ENCODE measurements around the gene AHSA1.

AHSA1 gene

DNA sequence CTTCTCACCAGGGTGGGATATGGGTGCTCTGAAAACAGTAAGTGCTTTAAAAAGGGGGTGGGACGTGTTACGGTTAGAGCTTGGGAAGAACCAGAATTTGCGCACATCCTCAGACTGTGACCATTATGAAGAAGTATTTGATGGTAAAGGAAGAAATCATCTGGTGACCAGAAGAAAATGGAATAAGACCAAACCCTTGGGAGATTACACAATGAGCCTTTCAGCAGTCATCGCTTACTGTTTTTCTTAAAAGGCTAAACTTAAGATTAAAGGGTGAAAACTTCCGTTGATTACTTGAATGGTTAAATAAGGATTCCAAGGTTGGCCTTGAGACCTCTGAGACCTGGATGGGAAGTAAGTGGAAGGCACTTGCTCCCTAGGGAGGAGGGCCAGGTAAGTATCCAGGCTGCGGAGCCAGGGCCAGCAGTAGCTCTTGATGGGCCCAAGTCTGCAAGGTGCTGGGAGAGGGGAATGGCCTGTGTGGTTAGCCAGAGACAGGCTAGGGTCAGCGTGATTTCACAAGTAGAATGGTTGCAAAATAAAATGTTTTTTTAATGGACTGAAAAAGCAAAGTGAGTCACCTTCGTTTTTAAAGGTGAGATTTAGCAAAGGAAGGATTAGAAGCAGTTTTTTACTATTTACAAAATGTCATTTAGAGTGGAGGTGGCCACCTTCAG lies 53.7 kb downstream of the AHSA1 start:
- DNase-seq: no peak

- DNase-seq: no peak
Measured at GRCh38 chr14:77516126-77516525, 58.2 kb downstream of the AHSA1 start.

Measured in central memory CD4-positive, alpha-beta T cell (primary cell).